PC-3 (cell line): ENCODE results near the gene CYB5D1.

Experiments
- CTCF ChIP-seq: fragments of 300-600 bp; sonication (generic); conservative IDR thresholded peaks from 2 replicates; pipeline ENCODE4 v1.5.1; 2017; ENCODE audit warnings: antibody characterized with exemption, low read depth, mild to moderate bottlenecking, low read length
- EZH2 ChIP-seq: fragments of 300-600 bp; sonication (generic); IDR thresholded peaks from one replicate; pipeline ENCODE4 v1.6.1; 2017; ENCODE audit warnings: antibody characterized with exemption, mild to moderate bottlenecking, low read length; ENCODE audit not compliant: unreplicated experiment
- EZH2phosphoT487 ChIP-seq: fragments of 300-600 bp; sonication (generic); IDR thresholded peaks from 2 replicates; pipeline ENCODE4 v1.6.1; 2018; ENCODE audit warnings: mild to moderate bottlenecking, antibody characterized with exemption, low read length, borderline replicate concordance

GRCh38 chr17:7824021-7824924, 33.5 kb upstream of the CYB5D1 start:
- TF ChIP-seq CTCF (no peak), EZH2phosphoT487 (no peak), EZH2 (no peak)
